HepG2 (cell line): ENCODE measurements around the gene TSSK2. TPM values are rescaled to one million over a fixed set of nuclear protein-coding genes. Genes with fewer than 3 reads are reported as not detected.

ENCODE experiments used
- HNF4G ChIP-seq, 2 experiments: sonication (generic) in 1 of 2; formaldehyde crosslinking in 1 of 2; IDR thresholded peaks; 2 replicates each; pipeline versions ENCODE4 v1.4.0 to v1.6.1; 2011 to 2020; ENCODE audit warnings: borderline replicate concordance in 2 of 2, low read depth in 2 of 2, mild to moderate bottlenecking in 2 of 2, low read length in 1 of 2, missing genetic modification reagents in 1 of 2, moderate library complexity in 1 of 2
- HOXA3 ChIP-seq: sonication (generic); formaldehyde crosslinking; IDR thresholded peaks from 2 replicates; pipeline ENCODE4 v1.5.0; 2020; ENCODE audit warnings: missing genetic modification reagents
- PREB ChIP-seq: sonication (generic); formaldehyde crosslinking; IDR thresholded peaks from 2 replicates; pipeline ENCODE4 v1.4.0; 2020; ENCODE audit warnings: missing genetic modification reagents
- RBFOX2 ChIP-seq: fragments of 200-400 bp; formaldehyde crosslinking; IDR thresholded peaks from 2 replicates; pipeline ENCODE4 v1.6.1; 2017; ENCODE audit warnings: low read depth, mild to moderate bottlenecking, low read length
- ZBTB40 ChIP-seq, 2 experiments: fragments of 450-650 bp in 1 of 2; sonication (generic) in 1 of 2; formaldehyde crosslinking in 1 of 2; IDR thresholded peaks; 2 replicates each; pipeline versions ENCODE4 v1.6.1 to v1.8.0; 2016 to 2022; ENCODE audit warnings: antibody characterized with exemption in 1 of 2, mild to moderate bottlenecking in 1 of 2, missing genetic modification reagents in 1 of 2
- ZNF362 ChIP-seq: sonication (generic); formaldehyde crosslinking; IDR thresholded peaks from 2 replicates; pipeline ENCODE4 v1.4.0; 2020; ENCODE audit warnings: missing genetic modification reagents, mild to moderate bottlenecking, borderline replicate concordance
- ZNF530 ChIP-seq: sonication (generic); formaldehyde crosslinking; IDR thresholded peaks from 2 replicates; pipeline ENCODE4 v1.5.0; 2020; ENCODE audit warnings: low read depth, mild to moderate bottlenecking, missing genetic modification reagents
- ZNF557 ChIP-seq: sonication (generic); formaldehyde crosslinking; IDR thresholded peaks from 2 replicates; pipeline ENCODE4 v1.4.0; 2020; ENCODE audit warnings: missing genetic modification reagents
- ZNF609 ChIP-seq: sonication (generic); formaldehyde crosslinking; IDR thresholded peaks from 2 replicates; pipeline ENCODE4 v1.4.0; 2020; ENCODE audit warnings: mild to moderate bottlenecking, missing genetic modification reagents, borderline replicate concordance
- ZNF619 ChIP-seq: sonication (generic); formaldehyde crosslinking; IDR thresholded peaks from 2 replicates; pipeline ENCODE4 v1.4.0; 2020; ENCODE audit warnings: mild to moderate bottlenecking, missing genetic modification reagents
- ZNF660 ChIP-seq: sonication (generic); formaldehyde crosslinking; IDR thresholded peaks from 2 replicates; pipeline ENCODE4 v1.5.1; 2020; ENCODE audit warnings: mild to moderate bottlenecking, low read depth, missing genetic modification reagents, borderline replicate concordance
- polyA plus RNA-seq, 8 experiments: library from polyadenylated mRNA; depleted of rRNA in 3 of 8; stranded (reverse) in 7 of 8; unstranded in 1 of 8; fragments of >200 nt; fragmentation: Illumina TruSeq in 4 of 8; extraction: Trizol in 4 of 8; gene quantifications; 2 replicates each; pipeline versions ENCODE4 v1.2.1 to v1.2.3, GENCODE V29; 2011 to 2016; ENCODE audit warnings: low read depth in 4 of 8, missing spikeins in 1 of 8, mixed read lengths in 1 of 8; ENCODE audit not compliant: insufficient read depth in 1 of 8
- total RNA-seq, 5 experiments: library from RNA; depleted of rRNA; stranded (reverse); fragments of >200 nt; fragmentation: Illumina TruSeq; extraction: Trizol; gene quantifications; 2 replicates each; pipeline ENCODE4 v1.2.3, GENCODE V29; 2016; ENCODE audit warnings: low read depth in 1 of 5

Gene TSSK2
- total and polyA plus RNA-seq, 2 of the 13 experiments (the other 11 are each of a cell fraction or from before 2014, with no cell fraction given): not detected

GRCh38 chr22:19178065-19178656 lies 47.1 kb downstream of the TSSK2 start (continued):
- no peak for TF ChIP-seq PREB (CRISPR knock-in tag)
- no peak for TF ChIP-seq ZNF530 (CRISPR knock-in tag)
- TF ChIP-seq ZNF660: no peak
- TF ChIP-seq ZNF609 (CRISPR knock-in tag): no peak
- TF ChIP-seq HOXA3 (CRISPR knock-in tag): no peak; the same call in 1 of the 2 replicates
- peak; percentile 69 for TF ChIP-seq RBFOX2
- no peak for TF ChIP-seq ZBTB40 (IDR thresholded peaks at IDR 0.05)
- no peak for TF ChIP-seq ZBTB40 (CRISPR knock-in tag; IDR thresholded peaks at IDR 0.05)
- peak; percentile 44; the same call in 1 of the 2 replicates for TF ChIP-seq HNF4G (IDR thresholded peaks at IDR 0.05; ENCODE audit: borderline replicate concordance, low read depth, low read length)
- TF ChIP-seq HNF4G (CRISPR knock-in tag; IDR thresholded peaks at IDR 0.05; ENCODE audit: borderline replicate concordance, low read depth): peak; percentile 55; the same call in 1 of the 2 replicates
- no peak for TF ChIP-seq ZNF557 (CRISPR knock-in tag)
- 0 out of 2 replicates have a peak, but pooled peaks have one; percentile 19 for TF ChIP-seq ZNF362 (CRISPR knock-in tag)
- no peak for TF ChIP-seq ZNF619
